GM12873 (cell line): ENCODE results near the gene SDHAF2.
A peak's percentile ranks its signal among the peaks of the same experiment; 100 is the strongest.

Source experiments
- TF ChIP-seq, protein P1 (sequence below): IDR thresholded peaks from 2 replicates; pipeline ENCODE4 v1.5.1; 2012; ENCODE audit warnings: low read depth, mild to moderate bottlenecking, moderate library complexity, low read length, control low read depth; ENCODE audit not compliant: insufficient read depth; ENCODE audit errors: missing control alignments

SDHAF2 gene

DNA sequence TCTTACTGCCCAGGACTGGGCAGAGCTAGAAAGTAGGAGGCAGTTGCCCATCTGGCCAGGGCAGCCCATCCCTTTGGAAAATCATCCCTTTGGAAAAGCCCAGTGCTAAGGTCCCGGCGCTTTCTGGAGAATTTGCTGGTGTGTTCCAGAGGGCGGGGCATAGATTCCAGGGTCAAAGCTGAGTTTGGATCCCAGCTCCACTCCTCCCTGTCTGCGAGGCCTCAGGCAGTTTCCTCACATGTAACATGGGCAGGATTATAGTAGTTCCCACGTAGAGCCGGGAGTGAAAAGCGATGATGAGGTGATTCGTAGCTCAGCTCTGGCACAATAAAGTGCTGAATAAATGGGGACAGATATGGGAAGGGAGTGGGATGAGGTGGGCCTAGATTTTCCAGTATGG, 47.2 kb downstream of the SDHAF2 start:
- TF ChIP-seq, protein P1, sequence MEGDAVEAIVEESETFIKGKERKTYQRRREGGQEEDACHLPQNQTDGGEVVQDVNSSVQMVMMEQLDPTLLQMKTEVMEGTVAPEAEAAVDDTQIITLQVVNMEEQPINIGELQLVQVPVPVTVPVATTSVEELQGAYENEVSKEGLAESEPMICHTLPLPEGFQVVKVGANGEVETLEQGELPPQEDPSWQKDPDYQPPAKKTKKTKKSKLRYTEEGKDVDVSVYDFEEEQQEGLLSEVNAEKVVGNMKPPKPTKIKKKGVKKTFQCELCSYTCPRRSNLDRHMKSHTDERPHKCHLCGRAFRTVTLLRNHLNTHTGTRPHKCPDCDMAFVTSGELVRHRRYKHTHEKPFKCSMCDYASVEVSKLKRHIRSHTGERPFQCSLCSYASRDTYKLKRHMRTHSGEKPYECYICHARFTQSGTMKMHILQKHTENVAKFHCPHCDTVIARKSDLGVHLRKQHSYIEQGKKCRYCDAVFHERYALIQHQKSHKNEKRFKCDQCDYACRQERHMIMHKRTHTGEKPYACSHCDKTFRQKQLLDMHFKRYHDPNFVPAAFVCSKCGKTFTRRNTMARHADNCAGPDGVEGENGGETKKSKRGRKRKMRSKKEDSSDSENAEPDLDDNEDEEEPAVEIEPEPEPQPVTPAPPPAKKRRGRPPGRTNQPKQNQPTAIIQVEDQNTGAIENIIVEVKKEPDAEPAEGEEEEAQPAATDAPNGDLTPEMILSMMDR: no peak

DNA sequence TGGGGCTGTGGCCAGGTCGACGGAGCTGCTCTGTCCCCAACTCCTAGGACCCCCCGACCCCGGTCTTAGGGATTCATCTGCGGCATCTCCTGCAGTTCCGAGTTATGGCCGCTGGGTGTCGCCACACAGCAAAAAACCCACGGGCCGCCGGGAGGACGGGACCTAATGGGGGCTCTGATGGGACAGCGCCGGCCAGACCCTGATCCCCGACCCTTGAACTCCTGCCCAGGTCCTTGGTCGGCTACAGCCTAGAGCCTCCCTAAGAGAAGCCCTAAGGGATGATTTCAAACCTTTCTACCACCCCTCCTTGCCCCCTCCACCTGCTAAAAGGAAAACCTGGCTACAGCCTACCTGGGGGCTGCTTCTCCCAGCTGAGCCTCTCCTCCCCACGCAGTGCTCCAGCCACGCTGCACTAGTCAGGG, 47.8 kb downstream of the SDHAF2 start:
- TF ChIP-seq, protein P1: peak; percentile 81

DNA sequence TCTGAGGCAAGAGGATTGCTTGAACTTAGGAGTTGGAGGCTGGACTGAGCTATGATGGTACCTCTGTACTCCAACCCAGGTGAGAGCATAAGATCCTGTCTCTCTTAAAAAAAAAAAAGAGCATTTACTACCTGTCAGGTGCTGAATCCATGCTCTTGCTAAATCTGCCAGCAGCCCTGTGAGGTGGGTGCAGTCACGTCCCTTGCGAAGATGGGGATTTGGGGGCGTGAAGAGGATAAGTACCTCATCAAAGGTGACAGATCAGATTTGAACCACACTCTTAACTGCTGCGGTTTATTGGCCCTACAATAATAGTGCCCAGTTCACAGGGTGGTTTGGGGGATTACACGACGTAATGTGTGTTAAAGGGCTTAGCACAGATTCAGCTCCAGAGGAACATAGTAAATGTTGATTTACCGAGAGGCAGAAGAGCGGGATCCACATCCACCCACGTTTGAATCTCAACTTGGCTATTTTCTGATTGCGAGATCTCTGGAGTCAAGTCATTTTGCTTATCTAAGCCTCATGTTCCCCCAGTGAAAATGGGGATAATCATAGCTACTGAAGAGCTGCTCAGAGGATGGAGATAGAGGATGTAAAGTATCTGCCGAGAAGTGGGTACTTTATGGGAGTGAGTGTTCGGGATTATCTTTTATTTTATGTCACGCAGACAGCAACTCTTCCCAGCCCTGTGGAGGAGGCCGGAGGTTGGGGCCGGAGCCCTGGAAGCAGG, 50.5 kb downstream of the SDHAF2 start:
- TF ChIP-seq, protein P1: no peak

DNA sequence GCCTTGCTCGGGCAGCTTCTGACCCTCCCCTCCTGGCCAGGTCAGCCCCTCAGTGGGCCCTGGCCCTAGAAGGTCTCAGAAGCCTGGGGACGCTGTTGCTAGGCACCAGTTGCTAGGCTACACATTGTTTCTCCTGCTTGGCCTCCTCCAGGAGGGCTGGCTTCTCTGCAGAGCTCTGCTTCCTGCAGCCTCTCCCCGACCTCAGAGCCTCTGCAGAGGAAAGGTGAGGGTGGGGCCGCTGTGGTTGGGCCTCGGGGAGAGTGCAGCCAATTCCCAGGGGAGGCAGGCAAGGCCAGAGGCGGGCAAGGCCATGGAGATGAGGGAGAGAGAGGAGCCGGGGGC, 51.0 kb downstream of the SDHAF2 start:
- TF ChIP-seq, protein P1: no peak

DNA sequence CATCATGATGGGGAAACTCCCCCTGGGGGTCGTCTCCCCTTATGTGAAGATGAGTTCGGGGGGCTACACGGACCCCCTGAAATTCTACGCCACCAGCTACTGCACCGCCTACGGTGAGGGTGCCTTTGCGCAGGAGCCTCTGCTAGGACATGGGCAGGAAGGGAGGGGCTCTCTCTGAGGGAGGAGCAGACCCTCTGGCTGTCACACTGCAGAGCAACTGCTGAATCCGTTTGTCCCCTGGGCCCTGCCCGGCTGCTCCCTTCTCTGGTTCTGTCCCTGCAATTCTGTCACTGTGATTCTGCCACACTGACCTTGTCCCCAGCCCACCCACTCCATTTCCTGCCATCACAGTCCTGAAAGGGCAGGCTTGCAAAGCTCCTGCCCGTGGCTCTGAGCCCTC, 51.9 kb downstream of the SDHAF2 start:
- TF ChIP-seq, protein P1: no peak

DNA sequence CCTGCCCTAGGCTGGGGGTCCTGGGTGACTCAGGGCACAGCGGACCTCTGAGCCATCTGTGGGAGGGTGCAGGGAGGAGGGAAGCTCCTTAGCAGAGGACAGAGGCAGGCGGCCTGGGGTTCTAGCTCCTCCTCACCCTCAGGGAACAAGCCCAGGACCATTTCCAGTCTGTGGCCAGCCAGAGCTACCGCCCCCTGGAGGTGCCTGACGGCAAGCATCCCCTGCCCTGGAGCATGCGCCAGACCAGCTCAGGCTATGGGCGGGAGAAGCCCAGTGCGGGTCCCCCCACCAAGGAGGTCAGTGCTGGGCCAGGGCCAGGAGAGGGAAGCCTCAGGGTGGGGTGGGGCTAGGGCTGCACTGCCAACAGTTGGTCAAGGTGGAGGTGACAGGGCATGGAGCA, 52.6 kb downstream of the SDHAF2 start:
- TF ChIP-seq, protein P1: peak; percentile 77

DNA sequence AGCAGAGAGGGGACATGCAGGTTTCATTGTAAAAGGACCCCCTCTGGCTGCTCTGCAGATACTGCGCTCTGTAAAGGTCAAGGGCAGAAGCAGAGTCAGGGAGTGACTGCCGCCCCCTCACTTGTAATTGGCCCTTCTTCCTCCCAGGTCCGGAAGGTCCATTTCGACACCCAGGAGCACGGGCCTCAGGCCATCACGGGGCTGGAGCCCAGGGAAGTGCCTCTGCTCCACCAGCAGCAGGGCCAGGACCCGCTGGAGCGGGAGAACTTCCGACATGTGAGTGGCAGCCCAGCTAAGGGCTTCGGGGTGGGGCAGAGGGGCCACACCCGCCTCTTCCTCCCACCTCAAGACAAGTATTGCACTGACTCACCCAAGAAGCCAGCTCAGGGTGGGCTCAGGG, 54.6 kb downstream of the SDHAF2 start:
- TF ChIP-seq, protein P1: no peak
